Neural cell (in vitro differentiated cells): ENCODE measurements around the gene PTPRN2.

Experiments used
- CTCF ChIP-seq: fragments of 450-650 bp; IDR thresholded peaks from 2 replicates; pipeline ENCODE4 v1.5.1; 2014; ENCODE audit warnings: antibody characterized with exemption, mild to moderate bottlenecking, moderate library complexity; ENCODE audit not compliant: poor library complexity, severe bottlenecking
- EP300 ChIP-seq: fragments of 450-650 bp; conservative IDR thresholded peaks from 2 replicates; pipeline ENCODE4 v1.6.1; 2014; ENCODE audit warnings: antibody characterized with exemption, mild to moderate bottlenecking, moderate library complexity; ENCODE audit not compliant: poor library complexity, severe bottlenecking
- EZH2 ChIP-seq: fragments of 200-600, 300-800 bp; shearing (Covaris generic), sonication (generic); IDR thresholded peaks from 2 replicates; pipeline ENCODE4 v1.6.1; 2014; ENCODE audit warnings: antibody characterized with exemption, low read length, borderline replicate concordance, mild to moderate bottlenecking; ENCODE audit not compliant: insufficient read depth, poor library complexity, severe bottlenecking
- RAD21 ChIP-seq: fragments of 450-650 bp; conservative IDR thresholded peaks from 2 replicates; pipeline ENCODE4 v1.6.1; 2014; ENCODE audit warnings: antibody characterized with exemption, mild to moderate bottlenecking, moderate library complexity
- TAF1 ChIP-seq: IDR thresholded peaks from 2 replicates; pipeline ENCODE4 v1.6.1; 2012; ENCODE audit warnings: low read depth

GRCh38 chr7:158613481-158613880 lies 25.9 kb upstream of the PTPRN2 start:
- TF ChIP-seq CTCF (no peak), EP300 (no peak), TAF1 (no peak), RAD21 (no peak), EZH2 (no peak)
